Osteocyte (in vitro differentiated cells): ENCODE results near the gene USP53. TPM values are rescaled to one million over a fixed set of nuclear protein-coding genes. Genes with fewer than 3 reads are reported as not detected.
"Not testable (repeated sequence)": the region's sequence is repeated elsewhere in the genome, so short reads cannot be mapped to it uniquely, and the experiment has no call there.

Experiments
- DNase-seq: peaks from one replicate; pipeline ENCODE4 v3.0.0; 2021; ENCODE audit warnings: mixed read lengths; ENCODE audit not compliant: unreplicated experiment; ENCODE audit errors: extremely low spot score
- H3K27ac Mint-ChIP-seq: one replicate; pipeline ENCODE4 v1.8.0; 2021; ENCODE audit warnings: mild to moderate bottlenecking, mixed read lengths; ENCODE audit not compliant: unreplicated experiment
- H3K27me3 Mint-ChIP-seq: one replicate; pipeline ENCODE4 v1.8.0; 2021; ENCODE audit warnings: mixed read lengths; ENCODE audit not compliant: unreplicated experiment
- H3K36me3 Mint-ChIP-seq: one replicate; pipeline ENCODE4 v1.8.0; 2021; ENCODE audit warnings: mixed read lengths; ENCODE audit not compliant: unreplicated experiment
- H3K4me1 Mint-ChIP-seq: one replicate; pipeline ENCODE4 v1.8.0; 2021; ENCODE audit warnings: mixed read lengths; ENCODE audit not compliant: unreplicated experiment
- H3K4me3 Mint-ChIP-seq: one replicate; pipeline ENCODE4 v1.8.0; 2021; ENCODE audit warnings: mild to moderate bottlenecking, moderate library complexity, mixed read lengths; ENCODE audit not compliant: unreplicated experiment
- H3K9me3 Mint-ChIP-seq: one replicate; pipeline ENCODE4 v1.8.0; 2021; ENCODE audit warnings: mixed read lengths; ENCODE audit not compliant: unreplicated experiment
- long read RNA-seq: library from polyadenylated mRNA; unstranded; transcript quantifications from one replicate; pipeline ENCODE4 v2.0.0, GENCODE V29; 2021
- total RNA-seq: library from RNA; stranded (reverse); gene quantifications from 2 replicates; pipeline ENCODE4 v1.2.1, GENCODE V29; 2021
- TF ChIP-seq, protein P1 (sequence below): fragments of 200-600 bp; sonication (generic); IDR thresholded peaks from 2 replicates; pipeline ENCODE4 v1.5.0; 2021; ENCODE audit warnings: antibody characterized with exemption, mild to moderate bottlenecking, moderate library complexity

Gene USP53
- total RNA-seq: 15.5 and 18.5 TPM in 2 replicates
- long read RNA-seq, partial matches to known transcripts: 14 of 48 reads
- long read RNA-seq, other reads (novel, unspliced or antisense): 34 of 48 reads

DNA sequence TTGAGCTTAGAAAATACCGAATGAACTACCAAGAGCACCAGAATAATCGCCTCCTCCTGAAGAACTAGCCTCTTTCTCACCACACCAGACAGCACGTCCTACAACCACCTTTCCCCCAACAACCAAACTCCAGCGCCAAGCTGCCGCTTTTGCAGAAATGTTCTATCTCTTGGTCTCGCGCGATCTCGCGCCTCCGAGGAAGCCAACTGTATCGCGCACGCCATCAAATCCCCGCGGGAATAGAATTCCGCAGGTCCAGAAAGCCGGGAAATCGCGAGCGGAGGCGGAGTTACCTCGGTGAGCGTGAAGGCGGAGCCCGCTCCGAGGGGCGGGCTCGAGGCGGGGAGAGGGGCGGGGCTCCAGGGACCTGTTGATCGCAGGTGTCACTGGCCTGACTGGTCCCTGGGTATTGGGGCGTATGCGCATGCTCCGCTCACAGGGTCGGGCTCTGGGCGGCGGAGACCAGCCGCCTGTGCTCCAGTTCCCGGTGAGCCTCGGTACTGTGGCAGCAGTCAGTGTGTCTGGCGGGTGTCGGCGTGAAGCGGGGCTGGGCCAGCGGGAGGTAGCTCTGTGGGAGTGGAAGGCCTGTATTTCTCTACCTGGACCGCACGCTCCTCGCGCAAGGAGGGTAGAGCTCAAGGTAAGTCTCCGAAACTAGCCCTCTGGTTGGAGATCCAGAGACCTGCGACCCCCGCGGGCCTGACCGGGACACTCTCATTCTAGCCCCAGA lies at the start of gene USP53:
Gene USP53 (plus strand): TSS at position 480 of the 730 bp plus-strand sequence. CDS start 27,047 bp downstream, outside the sequence.
- H3K4me3 Mint-ChIP-seq: peak within 1 kb of the TSS; percentile 87
- H3K27ac Mint-ChIP-seq: peak within 1 kb of the TSS; percentile 96
- H3K4me1 Mint-ChIP-seq: peaks cover 32% of the 10 kb centered on the region
- H3K36me3 Mint-ChIP-seq: peaks cover 1% of the 10 kb centered on the region
- TF ChIP-seq, protein P1, sequence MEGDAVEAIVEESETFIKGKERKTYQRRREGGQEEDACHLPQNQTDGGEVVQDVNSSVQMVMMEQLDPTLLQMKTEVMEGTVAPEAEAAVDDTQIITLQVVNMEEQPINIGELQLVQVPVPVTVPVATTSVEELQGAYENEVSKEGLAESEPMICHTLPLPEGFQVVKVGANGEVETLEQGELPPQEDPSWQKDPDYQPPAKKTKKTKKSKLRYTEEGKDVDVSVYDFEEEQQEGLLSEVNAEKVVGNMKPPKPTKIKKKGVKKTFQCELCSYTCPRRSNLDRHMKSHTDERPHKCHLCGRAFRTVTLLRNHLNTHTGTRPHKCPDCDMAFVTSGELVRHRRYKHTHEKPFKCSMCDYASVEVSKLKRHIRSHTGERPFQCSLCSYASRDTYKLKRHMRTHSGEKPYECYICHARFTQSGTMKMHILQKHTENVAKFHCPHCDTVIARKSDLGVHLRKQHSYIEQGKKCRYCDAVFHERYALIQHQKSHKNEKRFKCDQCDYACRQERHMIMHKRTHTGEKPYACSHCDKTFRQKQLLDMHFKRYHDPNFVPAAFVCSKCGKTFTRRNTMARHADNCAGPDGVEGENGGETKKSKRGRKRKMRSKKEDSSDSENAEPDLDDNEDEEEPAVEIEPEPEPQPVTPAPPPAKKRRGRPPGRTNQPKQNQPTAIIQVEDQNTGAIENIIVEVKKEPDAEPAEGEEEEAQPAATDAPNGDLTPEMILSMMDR: no peak
- no peaks in the 10 kb centered on the region for H3K9me3 Mint-ChIP-seq
- DNase-seq: peak; percentile 99
- H3K27me3 Mint-ChIP-seq: no peaks in the 10 kb centered on the region

DNA sequence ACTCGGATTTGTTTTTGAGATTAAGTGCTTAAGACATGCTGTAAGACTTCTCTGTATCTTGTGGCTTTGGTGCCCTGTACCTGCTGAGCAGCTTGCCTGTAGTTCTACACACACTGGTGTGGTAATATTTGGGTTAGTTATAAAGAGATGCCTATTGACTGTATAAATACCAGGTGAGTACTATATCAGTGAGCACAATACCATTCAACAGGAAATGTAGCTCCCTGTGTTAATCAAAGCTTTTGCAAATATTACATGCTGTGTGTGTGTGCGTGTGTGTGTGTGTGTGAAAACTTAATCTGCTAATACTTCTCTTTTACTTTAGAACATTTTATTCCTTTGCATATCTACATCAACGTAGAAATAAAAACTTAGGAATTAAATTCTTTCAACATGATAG lies 46.7 kb upstream of the USP53 start:
- TF ChIP-seq, protein P1: no peak
- Mint-ChIP-seq H3K27ac (no peak overlapping the region), H3K4me3 (no peak overlapping the region), H3K9me3 (peaks cover 10% of the 10 kb centered on the region), H3K4me1 (no peaks in the 10 kb centered on the region), H3K36me3 (no peaks in the 10 kb centered on the region), H3K27me3 (peaks cover 2% of the 10 kb centered on the region)
- no peak for DNase-seq

DNA sequence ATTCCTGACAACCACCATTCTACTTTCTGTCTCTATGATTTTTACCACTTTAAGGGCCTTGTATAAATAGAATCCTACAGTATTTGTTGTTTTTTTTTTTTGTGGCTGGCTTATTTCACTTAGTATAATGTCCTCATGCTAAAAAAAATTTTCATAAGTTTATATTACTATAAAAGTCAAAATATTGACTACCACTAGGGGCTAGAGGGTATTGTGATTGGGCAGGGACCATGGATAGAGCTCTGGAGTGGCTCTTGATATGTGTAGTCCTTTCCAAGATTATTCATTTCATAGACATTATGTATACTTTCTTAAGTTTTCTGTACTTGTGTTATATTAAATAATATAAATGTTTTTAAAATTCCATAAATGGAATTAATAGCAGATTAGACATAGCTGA lies 42.3 kb upstream of the USP53 start:
- H3K36me3 Mint-ChIP-seq: no peaks in the 10 kb centered on the region
- no peaks in the 10 kb centered on the region for H3K4me1 Mint-ChIP-seq
- H3K4me3 Mint-ChIP-seq: no peak overlapping the region
- H3K9me3 Mint-ChIP-seq: peaks cover 10% of the 10 kb centered on the region
- no peaks in the 10 kb centered on the region for H3K27me3 Mint-ChIP-seq
- TF ChIP-seq, protein P1: no peak
- DNase-seq: no peak
- no peak overlapping the region for H3K27ac Mint-ChIP-seq

DNA sequence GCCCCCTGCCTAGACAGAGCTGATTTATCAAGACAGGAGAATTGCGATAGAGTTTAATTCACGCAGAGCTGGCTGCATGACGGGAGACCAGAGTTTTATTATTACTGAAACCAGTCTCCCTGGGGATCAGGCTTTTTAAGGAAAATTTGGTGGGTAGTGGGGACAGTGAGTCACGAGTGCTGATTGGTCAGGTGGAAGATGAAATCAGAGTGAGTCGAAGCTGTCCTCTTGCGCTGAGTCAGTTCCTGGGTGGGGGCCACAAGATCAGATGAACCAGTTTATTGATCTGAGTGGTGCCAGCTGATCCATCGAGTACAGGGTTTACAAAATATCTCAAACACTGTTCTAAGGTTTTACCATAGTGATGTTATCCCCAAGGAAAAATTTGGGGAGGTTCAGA lies 40.3 kb upstream of the USP53 start:
- peaks cover 5% of the 10 kb centered on the region for H3K9me3 Mint-ChIP-seq
- DNase-seq: no peak
- H3K27me3 Mint-ChIP-seq: no peaks in the 10 kb centered on the region
- no peaks in the 10 kb centered on the region for H3K4me1 Mint-ChIP-seq
- H3K36me3 Mint-ChIP-seq: no peaks in the 10 kb centered on the region
- no peak overlapping the region for H3K4me3 Mint-ChIP-seq
- H3K27ac Mint-ChIP-seq: no peak overlapping the region
- TF ChIP-seq, protein P1: no peak

DNA sequence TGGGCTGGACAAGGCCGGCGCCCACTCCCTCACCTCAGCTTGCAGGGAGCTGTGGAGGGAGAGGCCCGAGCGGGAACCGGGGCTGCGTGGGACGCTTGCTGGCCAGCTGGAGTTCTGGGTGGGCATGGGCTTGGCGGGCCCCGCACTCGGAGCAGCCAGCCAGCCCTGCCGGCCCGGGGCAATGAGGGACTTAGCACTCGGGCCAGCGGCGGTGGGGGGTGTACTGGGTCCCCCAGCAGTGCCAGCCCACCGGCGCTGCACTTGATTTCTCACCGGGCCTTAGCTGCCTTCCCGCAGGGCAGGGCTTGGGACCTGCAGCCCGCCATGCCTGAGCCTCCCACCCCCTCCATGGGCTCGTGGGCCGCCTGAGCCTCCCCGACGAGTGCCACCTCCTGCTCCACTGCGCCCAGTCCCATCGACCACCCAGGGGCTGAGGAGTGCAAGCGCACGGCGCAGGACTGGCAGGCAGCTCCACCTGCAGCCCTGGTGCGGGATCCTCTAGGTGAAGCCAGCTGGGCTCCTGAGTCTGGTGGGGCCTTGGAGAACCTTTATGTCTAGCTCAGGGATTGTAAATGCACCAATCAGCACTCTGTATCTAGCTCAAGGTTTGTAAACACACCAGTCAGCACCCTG lies 38.7 kb upstream of the USP53 start:
- H3K27me3 Mint-ChIP-seq, DNase-seq, H3K27ac Mint-ChIP-seq, H3K4me1 Mint-ChIP-seq, H3K9me3 Mint-ChIP-seq, H3K36me3 Mint-ChIP-seq, H3K4me3 Mint-ChIP-seq: not testable (repeated sequence)
